ENCODE data around the gene KCTD11.

DNA sequence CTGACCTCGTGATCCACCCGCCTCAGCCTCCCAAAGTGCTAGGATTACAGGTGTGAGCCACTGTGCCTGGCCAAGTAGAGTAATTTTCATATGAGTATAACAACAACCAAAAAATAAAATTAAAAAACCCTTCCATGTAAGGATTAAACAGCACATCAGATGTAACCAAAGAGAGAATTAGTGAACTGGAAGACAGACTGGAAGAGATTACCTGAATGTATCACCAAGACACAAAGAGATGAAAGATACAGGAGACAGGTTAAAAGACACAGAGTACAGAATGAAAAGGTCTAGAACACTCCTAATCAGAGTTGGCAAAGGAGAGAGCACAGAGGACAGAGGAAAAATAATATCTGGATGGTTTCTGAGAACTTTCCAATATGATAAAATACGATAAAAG, 27.2 kb downstream of the KCTD11 start:
- TF ChIP-seq, protein P1, sequence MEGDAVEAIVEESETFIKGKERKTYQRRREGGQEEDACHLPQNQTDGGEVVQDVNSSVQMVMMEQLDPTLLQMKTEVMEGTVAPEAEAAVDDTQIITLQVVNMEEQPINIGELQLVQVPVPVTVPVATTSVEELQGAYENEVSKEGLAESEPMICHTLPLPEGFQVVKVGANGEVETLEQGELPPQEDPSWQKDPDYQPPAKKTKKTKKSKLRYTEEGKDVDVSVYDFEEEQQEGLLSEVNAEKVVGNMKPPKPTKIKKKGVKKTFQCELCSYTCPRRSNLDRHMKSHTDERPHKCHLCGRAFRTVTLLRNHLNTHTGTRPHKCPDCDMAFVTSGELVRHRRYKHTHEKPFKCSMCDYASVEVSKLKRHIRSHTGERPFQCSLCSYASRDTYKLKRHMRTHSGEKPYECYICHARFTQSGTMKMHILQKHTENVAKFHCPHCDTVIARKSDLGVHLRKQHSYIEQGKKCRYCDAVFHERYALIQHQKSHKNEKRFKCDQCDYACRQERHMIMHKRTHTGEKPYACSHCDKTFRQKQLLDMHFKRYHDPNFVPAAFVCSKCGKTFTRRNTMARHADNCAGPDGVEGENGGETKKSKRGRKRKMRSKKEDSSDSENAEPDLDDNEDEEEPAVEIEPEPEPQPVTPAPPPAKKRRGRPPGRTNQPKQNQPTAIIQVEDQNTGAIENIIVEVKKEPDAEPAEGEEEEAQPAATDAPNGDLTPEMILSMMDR (IDR thresholded peaks at IDR 0.05): no peak
- no peak for TF ChIP-seq POLR2A (IDR thresholded peaks at IDR 0.05)

Measured in thyroid gland (tissue), 4 donors.